ENCODE measurements around the gene PRICKLE1.

The PRICKLE1 gene

GRCh38 chr12:42585841-42586216, 3.7 kb downstream of the PRICKLE1 start:
- ATAC-seq (replicated peaks; ENCODE audit: extremely low read depth, poor library complexity, severe bottlenecking) (no peak), DNase-seq (ENCODE audit: low spot score in 2 of 2) (no peak)
- no peaks in the 10 kb centered on the region for H3K9me3 Mint-ChIP-seq
- H3K27ac Mint-ChIP-seq (ENCODE audit: low read depth), result no peak overlapping the region
- peaks cover 10% of the 10 kb centered on the region for H3K4me1 Mint-ChIP-seq
- H3K4me3 Mint-ChIP-seq, result no peak overlapping the region
- peaks cover 41% of the 10 kb centered on the region for H3K27me3 Mint-ChIP-seq
- H3K36me3 Mint-ChIP-seq (ENCODE audit: insufficient read depth), result no peaks in the 10 kb centered on the region

- Mint-ChIP-seq H3K4me3 (no peak overlapping the region), H3K9me3 (no peaks in the 10 kb centered on the region), H3K27me3 (peaks cover 35% of the 10 kb centered on the region), H3K27ac (ENCODE audit: low read depth) (no peak overlapping the region), H3K36me3 (ENCODE audit: insufficient read depth) (no peaks in the 10 kb centered on the region), H3K4me1 (peaks cover 5% of the 10 kb centered on the region)
- no peak for ATAC-seq (replicated peaks; ENCODE audit: extremely low read depth, poor library complexity, severe bottlenecking)
- no peak for DNase-seq (ENCODE audit: low spot score in 2 of 2)
Measured at GRCh38 chr12:42585154-42585840, 4.2 kb downstream of the PRICKLE1 start.

- H3K36me3 Mint-ChIP-seq (ENCODE audit: insufficient read depth), result no peaks in the 10 kb centered on the region
- DNase-seq (ENCODE audit: low spot score in 2 of 2), result no peak
- H3K9me3 Mint-ChIP-seq, result no peaks in the 10 kb centered on the region
- H3K27me3 Mint-ChIP-seq, result peaks cover 33% of the 10 kb centered on the region
- peaks cover 5% of the 10 kb centered on the region for H3K4me1 Mint-ChIP-seq
- no peak overlapping the region for H3K27ac Mint-ChIP-seq (ENCODE audit: low read depth)
- H3K4me3 Mint-ChIP-seq, result no peak overlapping the region
- ATAC-seq (replicated peaks; ENCODE audit: extremely low read depth, poor library complexity, severe bottlenecking), result no peak
Measured at GRCh38 chr12:42584651-42585111, 4.9 kb downstream of the PRICKLE1 start.

- H3K27ac Mint-ChIP-seq (ENCODE audit: low read depth), result no peak overlapping the region
- H3K4me3 Mint-ChIP-seq, result no peak overlapping the region
- DNase-seq (ENCODE audit: low spot score in 2 of 2), result no peak
- no peak for ATAC-seq (replicated peaks; ENCODE audit: extremely low read depth, poor library complexity, severe bottlenecking)
- no peaks in the 10 kb centered on the region for H3K36me3 Mint-ChIP-seq (ENCODE audit: insufficient read depth)
- H3K27me3 Mint-ChIP-seq, result peaks cover 29% of the 10 kb centered on the region
- no peaks in the 10 kb centered on the region for H3K4me1 Mint-ChIP-seq
- H3K9me3 Mint-ChIP-seq, result no peaks in the 10 kb centered on the region
Measured at GRCh38 chr12:42583016-42583415, 6.5 kb downstream of the PRICKLE1 start.

GRCh38 chr12:42582498-42582897, 7.0 kb downstream of the PRICKLE1 start:
- peaks cover 24% of the 10 kb centered on the region for H3K27me3 Mint-ChIP-seq
- no peaks in the 10 kb centered on the region for H3K4me1 Mint-ChIP-seq

GRCh38 chr12:42582050-42582449, 7.5 kb downstream of the PRICKLE1 start:
- Mint-ChIP-seq H3K4me1 (no peaks in the 10 kb centered on the region), H3K27me3 (peaks cover 20% of the 10 kb centered on the region), H3K36me3 (ENCODE audit: insufficient read depth) (no peaks in the 10 kb centered on the region), H3K27ac (ENCODE audit: low read depth) (no peak overlapping the region), H3K9me3 (no peaks in the 10 kb centered on the region), H3K4me3 (no peak overlapping the region)
- no peak for ATAC-seq (replicated peaks; ENCODE audit: extremely low read depth, poor library complexity, severe bottlenecking)
- no peak for DNase-seq (ENCODE audit: low spot score in 2 of 2)

More at GRCh38 chr12:42582498-42582897, 7.0 kb downstream of the PRICKLE1 start:
- Mint-ChIP-seq H3K4me3 (no peak overlapping the region), H3K36me3 (ENCODE audit: insufficient read depth) (no peaks in the 10 kb centered on the region), H3K9me3 (no peaks in the 10 kb centered on the region), H3K27ac (ENCODE audit: low read depth) (no peak overlapping the region)
- ATAC-seq (replicated peaks; ENCODE audit: extremely low read depth, poor library complexity, severe bottlenecking), result no peak
- no peak for DNase-seq (ENCODE audit: low spot score in 2 of 2)

- Mint-ChIP-seq H3K9me3 (no peaks in the 10 kb centered on the region), H3K4me3 (no peak overlapping the region)
- DNase-seq (ENCODE audit: low spot score in 2 of 2), result no peak
Measured at GRCh38 chr12:42576374-42576773, 13.2 kb downstream of the PRICKLE1 start.

GRCh38 chr12:42575717-42576116, 13.8 kb downstream of the PRICKLE1 start:
- Mint-ChIP-seq H3K9me3 (no peaks in the 10 kb centered on the region), H3K4me3 (no peak overlapping the region), H3K27me3 (peaks cover 9% of the 10 kb centered on the region), H3K4me1 (no peaks in the 10 kb centered on the region), H3K27ac (ENCODE audit: low read depth) (no peak overlapping the region), H3K36me3 (ENCODE audit: insufficient read depth) (no peaks in the 10 kb centered on the region)
- ATAC-seq (replicated peaks; ENCODE audit: extremely low read depth, poor library complexity, severe bottlenecking) (no peak), DNase-seq (ENCODE audit: low spot score in 2 of 2) (no peak)

More at GRCh38 chr12:42576374-42576773, 13.2 kb downstream of the PRICKLE1 start:
- Mint-ChIP-seq H3K4me1 (no peaks in the 10 kb centered on the region), H3K27me3 (peaks cover 9% of the 10 kb centered on the region), H3K36me3 (ENCODE audit: insufficient read depth) (no peaks in the 10 kb centered on the region), H3K27ac (ENCODE audit: low read depth) (no peak overlapping the region)
- no peak for ATAC-seq (replicated peaks; ENCODE audit: extremely low read depth, poor library complexity, severe bottlenecking)

- no peak for DNase-seq (ENCODE audit: low spot score in 2 of 2)
- no peak for ATAC-seq (replicated peaks; ENCODE audit: extremely low read depth, poor library complexity, severe bottlenecking)
Measured at GRCh38 chr12:42574851-42575266, 14.7 kb downstream of the PRICKLE1 start.

GRCh38 chr12:42571327-42572009, 18.1 kb downstream of the PRICKLE1 start:
- ATAC-seq (replicated peaks; ENCODE audit: extremely low read depth, poor library complexity, severe bottlenecking), result no peak
- Mint-ChIP-seq H3K4me1 (no peaks in the 10 kb centered on the region), H3K36me3 (ENCODE audit: insufficient read depth) (no peaks in the 10 kb centered on the region), H3K27ac (ENCODE audit: low read depth) (no peak overlapping the region), H3K27me3 (peaks cover 6% of the 10 kb centered on the region), H3K4me3 (no peak overlapping the region), H3K9me3 (no peaks in the 10 kb centered on the region)
- no peak for DNase-seq (ENCODE audit: low spot score in 2 of 2)

More at GRCh38 chr12:42574851-42575266, 14.7 kb downstream of the PRICKLE1 start:
- no peak overlapping the region for H3K27ac Mint-ChIP-seq (ENCODE audit: low read depth)
- no peaks in the 10 kb centered on the region for H3K36me3 Mint-ChIP-seq (ENCODE audit: insufficient read depth)
- no peaks in the 10 kb centered on the region for H3K4me1 Mint-ChIP-seq
- peaks cover 9% of the 10 kb centered on the region for H3K27me3 Mint-ChIP-seq
- H3K9me3 Mint-ChIP-seq, result no peaks in the 10 kb centered on the region
- no peak overlapping the region for H3K4me3 Mint-ChIP-seq

- no peak for DNase-seq (ENCODE audit: low spot score in 2 of 2)
- no peak for ATAC-seq (replicated peaks; ENCODE audit: extremely low read depth, poor library complexity, severe bottlenecking)
- Mint-ChIP-seq H3K4me1 (no peaks in the 10 kb centered on the region), H3K27ac (ENCODE audit: low read depth) (no peak overlapping the region), H3K27me3 (peaks cover 20% of the 10 kb centered on the region), H3K4me3 (no peak overlapping the region), H3K9me3 (no peaks in the 10 kb centered on the region), H3K36me3 (ENCODE audit: insufficient read depth) (no peaks in the 10 kb centered on the region)
Measured at GRCh38 chr12:42570076-42570475, 19.5 kb downstream of the PRICKLE1 start.

GRCh38 chr12:42568952-42569915, 20.3 kb downstream of the PRICKLE1 start:
- DNase-seq (ENCODE audit: low spot score in 2 of 2) (no peak), ATAC-seq (replicated peaks; ENCODE audit: extremely low read depth, poor library complexity, severe bottlenecking) (no peak)
- no peaks in the 10 kb centered on the region for H3K36me3 Mint-ChIP-seq (ENCODE audit: insufficient read depth)
- H3K27ac Mint-ChIP-seq (ENCODE audit: low read depth), result no peak overlapping the region
- H3K27me3 Mint-ChIP-seq, result peaks cover 25% of the 10 kb centered on the region
- no peaks in the 10 kb centered on the region for H3K9me3 Mint-ChIP-seq
- H3K4me1 Mint-ChIP-seq, result no peaks in the 10 kb centered on the region
- H3K4me3 Mint-ChIP-seq, result no peak overlapping the region
